DMS153 treated with DMSO at 0.1 percent for 48 hours (cell line): ENCODE measurements around the gene OR2V2.
"Not testable (repeated sequence)": the region's sequence is repeated elsewhere in the genome, so short reads cannot be mapped to it uniquely, and the experiment has no call there.

Experiments used
- DNase-seq: peaks from one replicate; lab custom pipeline; 2025; ENCODE audit not compliant: unreplicated experiment; lab: John Stamatoyannopoulos, UW

OR2V2 gene

DNA sequence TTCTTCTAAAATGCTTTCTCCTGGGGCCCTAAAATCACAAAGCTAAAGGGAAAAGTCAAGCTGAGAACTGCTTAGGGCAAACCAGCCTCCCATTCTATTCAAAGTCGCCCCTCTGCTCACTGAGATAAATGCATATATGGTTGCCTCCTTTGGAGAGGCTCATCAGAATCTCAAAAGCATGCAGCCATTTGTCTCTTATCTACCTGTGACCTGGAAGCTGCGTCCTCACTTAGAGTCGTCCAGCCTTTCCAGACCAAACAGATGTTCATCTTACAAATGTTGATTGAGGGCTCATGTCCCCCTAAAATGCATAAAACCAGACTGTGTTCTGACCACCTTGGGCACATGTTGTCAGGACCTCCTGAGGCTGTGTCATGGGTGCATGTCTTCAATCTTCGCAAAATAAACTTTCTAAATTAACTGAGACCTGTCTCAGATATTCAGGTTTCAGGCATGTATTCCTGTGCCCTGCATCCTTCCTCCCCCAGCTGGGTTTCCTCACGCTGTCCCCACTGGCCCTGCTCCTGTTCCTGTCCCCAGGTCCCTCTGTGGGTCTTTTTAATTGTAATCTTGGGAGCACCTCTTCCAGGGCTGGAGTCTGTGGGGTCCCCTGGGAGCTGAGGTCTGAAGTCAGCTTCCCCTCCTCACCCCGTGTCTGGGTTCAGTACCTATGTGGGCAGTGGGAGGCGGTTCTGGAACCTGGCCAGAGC, at the start of gene OR2V2:
OR2V2 (plus strand) TSS at position 660 of the 710 bp plus-strand sequence. CDS start 7,357 bp downstream, outside the sequence.
- not testable (repeated sequence) for DNase-seq

- not testable (repeated sequence) for DNase-seq
These were observed 49.5 kb upstream of the OR2V2 start for GRCh38 chr5:181097759-181098491.

DNA sequence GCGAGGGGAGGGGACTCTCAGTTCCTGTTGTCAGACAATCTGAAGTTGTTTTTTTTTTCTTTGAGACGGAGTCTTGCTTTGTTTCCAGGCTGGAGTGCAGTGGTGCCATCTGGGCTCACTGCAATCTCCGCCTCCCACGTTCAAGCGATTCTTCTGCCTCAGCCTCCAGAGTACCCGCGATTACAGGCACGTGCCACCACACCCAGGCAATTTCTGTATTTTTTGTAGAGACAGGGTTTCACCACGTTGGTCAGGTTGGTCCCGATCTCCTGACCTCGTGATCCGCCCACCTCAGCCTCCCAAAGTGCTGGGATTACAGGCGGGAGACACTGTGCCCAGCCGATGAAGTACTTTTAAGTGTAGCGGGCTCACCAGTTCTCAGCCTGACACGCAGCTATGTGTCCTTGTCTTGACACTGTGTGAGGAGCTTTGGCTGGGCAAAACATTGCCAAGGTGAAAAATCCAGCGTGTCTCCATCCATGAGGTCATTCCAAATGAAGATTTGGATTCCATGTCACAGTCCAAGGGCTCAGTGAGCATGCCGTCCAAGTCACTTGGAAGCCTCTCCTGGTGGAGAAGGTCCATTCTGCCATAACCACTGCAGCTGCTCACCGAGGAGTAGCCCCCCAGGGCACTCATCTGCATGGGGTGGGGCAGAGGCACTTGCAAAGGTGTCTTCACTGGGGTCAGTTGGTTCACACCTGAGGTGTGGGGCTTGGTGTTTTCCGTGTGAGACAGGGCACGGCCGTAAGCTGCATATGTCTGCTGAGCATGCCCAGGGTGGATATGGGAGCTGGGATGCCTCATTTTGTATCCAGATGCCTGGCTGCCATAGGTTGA, 48.4 kb upstream of the OR2V2 start:
- no peak for DNase-seq

DNA sequence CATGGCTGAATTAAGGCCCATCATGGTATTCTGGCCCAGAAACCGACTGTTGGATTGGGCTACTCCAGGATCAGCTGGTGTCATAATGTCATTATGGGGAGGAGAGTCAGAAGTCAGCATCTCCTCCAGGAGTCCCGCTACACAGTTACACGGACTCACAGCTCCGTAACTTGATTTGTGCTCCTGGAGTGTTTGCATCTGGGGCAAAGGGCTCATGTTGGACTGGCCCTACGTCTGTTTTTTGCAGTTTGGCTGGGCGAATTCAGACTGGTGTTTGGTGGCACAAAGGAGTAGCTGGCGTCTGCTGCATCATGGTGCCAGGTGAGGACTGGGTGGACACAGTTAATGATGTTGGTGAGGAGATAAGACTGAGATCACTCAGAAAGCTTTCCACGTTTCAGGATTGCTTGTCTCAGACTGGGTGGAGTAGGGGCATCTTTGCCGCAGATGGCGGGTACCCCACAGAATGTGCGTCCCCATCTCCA, 47.7 kb upstream of the OR2V2 start:
- no peak for DNase-seq

DNA sequence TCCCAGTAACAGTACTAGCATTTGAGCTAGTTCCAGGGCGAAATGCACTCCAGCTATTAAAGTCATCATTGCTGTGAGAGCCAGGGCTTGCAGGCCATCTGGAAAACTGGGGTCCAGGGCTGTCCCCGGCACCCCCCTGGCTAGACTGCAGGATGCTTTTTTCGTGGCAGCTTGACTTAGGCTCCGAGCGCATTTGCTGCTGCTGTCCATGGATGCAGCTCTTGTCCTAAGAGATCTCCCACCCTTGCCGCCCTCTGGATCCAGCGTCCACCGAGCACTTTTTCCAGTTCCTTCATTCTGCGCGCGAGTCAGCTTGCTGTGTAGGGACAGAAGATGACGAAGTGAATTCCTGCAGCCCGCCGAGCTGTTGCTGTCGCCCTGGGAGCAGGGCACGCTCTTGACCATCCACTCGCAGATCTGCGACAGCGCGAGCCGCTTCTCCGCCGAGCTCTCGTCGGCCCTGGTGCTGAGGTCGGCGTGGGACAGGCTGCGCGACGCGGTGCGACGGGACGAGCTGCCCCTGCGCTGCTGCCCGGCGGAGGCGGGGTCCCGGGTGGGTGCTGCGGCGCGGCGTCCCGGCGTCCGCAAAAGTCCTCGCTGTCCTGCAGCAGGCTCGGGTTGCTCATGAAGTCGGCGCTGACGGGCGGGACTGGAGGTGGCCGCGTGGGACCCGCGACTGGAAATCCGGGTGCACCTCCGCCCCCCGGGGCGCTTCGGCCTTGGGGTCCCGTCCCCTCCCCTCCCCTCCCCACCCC, 47.1 kb upstream of the OR2V2 start:
- DNase-seq: no peak

- not testable (repeated sequence) for DNase-seq
These were observed 46.2 kb upstream of the OR2V2 start for GRCh38 chr5:181101030-181101641.

DNA sequence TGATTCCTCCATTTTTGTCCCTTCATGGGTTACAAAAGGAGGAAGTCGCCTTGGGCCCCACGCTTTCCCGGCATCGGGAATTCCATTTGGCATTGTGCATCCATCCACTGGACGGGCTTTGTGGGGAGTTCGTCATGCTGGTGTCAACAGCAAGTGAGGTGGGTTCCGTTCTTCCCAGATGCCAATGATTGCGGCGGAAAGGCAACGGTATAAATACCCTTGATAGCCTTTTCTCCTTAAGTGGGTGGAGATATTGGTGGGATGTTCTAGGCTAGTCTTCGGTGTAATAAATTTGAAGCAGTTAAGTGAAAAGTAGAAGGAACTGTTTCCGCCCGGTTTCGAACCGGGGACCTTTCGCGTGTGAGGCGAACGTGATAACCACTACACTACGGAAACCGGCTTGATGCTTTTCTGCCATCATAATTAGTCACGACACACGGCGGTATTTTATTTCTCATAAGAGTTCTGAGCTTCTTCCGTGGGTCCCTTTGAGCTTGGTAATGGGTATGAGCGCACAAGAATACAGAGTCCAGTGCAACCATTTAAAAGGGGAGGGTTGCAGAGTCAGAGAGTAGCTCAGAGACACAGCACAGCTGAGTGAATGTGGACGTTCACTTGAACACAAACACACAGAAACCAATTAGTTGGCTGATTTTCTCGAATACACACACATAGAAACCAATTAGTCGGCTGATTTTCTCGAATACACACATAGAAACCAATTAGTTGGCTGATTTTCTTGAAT, 45.3 kb upstream of the OR2V2 start:
- not testable (repeated sequence) for DNase-seq

DNA sequence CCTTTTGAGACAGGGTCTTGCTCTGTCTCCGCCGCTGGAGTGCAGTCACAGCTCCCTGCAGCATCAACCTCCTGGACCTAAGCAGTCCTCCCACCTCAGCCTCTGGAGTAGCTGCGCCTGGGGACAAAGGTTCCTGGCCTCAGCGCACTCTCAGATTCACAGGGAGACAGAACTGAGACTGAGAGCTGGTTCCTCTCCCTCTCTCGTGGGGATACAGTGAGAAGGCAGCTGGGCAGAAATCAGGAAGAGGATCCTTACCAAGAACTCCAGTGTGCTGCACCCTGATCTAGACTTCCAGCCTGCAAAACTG, 43.2 kb upstream of the OR2V2 start:
- DNase-seq: not testable (repeated sequence)

DNA sequence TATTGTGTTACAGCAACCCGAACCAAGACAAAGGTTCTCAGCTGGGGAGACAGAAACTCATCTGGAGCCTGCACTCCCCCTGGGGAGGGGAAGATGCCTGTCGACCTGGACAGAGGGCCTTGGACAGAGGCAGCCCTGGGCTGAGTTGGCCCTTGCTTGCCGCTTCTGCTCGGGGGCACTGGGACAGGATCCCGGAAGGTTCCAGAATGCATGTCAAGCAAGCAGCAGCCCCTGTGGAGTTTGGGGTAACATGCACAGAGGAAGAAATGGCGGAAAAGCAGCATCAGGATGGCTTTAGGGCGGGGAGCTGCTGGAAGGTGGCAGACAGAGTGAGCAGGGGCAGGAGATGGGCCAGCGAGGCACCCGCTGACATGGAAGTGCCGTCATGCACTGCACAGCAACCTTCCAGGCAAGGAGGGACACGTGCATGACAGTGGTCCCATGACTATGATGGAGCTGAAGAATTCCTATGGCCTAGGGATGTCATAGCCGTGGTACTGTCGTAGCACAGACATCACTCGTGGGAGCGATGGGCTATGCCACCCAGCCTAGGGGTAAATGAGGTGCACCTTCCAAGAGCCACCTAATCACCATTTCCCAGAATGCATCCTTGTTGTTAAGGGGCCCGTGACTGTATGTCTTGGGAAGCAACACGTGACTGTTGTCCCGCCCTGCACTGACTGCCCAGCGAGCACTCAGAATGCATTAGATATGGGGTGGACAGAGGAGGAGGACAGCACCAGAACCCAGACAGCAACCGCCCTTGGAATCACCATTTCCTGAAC, 42.6 kb upstream of the OR2V2 start:
- DNase-seq: not testable (repeated sequence)

GRCh38 chr5:181105391-181106025, 41.9 kb upstream of the OR2V2 start:
- no peak for DNase-seq

DNA sequence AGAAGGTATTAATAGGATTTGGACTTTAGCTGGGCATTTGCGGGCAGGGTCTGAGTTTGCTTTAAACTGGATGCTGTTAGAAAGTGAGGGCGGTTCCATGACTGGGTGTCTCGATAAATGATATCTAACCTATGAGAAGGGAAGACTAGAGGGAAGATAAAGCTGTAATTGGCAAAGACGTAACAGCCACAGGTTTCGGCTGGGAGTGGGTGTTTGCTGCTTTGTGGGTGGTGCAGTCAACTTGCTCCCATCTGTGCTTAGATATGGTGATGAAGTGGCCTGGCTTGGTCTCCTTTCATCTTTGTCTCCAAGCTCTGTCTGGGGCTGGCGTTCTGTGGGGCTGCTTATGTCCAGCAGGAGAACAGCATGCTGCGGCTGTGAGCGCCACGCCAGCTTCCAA, 39.7 kb upstream of the OR2V2 start:
- no peak for DNase-seq

GRCh38 chr5:181108578-181109165, 38.7 kb upstream of the OR2V2 start:
- DNase-seq: no peak

GRCh38 chr5:181109489-181110013, 37.8 kb upstream of the OR2V2 start:
- no peak for DNase-seq

- DNase-seq: no peak
These were observed 36.4 kb upstream of the OR2V2 start for GRCh38 chr5:181111010-181111409.

GRCh38 chr5:181112476-181112875, 34.9 kb upstream of the OR2V2 start:
- no peak for DNase-seq

DNA sequence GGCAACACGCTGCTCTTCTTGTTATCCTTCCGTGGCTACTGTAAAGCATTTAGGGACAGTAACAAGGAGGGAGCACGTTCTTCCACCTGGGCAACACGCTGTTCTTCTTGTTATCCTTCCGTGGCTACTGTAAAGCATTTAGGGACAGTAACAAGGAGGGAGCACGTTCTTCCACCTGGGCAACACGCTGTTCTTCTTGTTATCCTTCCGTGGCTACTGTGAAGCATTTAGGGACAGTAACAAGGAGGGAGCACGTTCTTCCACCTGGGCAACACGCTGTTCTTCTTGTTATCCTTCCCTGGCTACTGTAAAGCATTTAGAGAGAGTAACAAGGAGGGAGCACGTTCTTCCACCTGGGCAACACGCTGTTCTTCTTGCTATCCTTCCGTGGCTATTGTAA, 33.8 kb upstream of the OR2V2 start:
- DNase-seq: not testable (repeated sequence)

DNA sequence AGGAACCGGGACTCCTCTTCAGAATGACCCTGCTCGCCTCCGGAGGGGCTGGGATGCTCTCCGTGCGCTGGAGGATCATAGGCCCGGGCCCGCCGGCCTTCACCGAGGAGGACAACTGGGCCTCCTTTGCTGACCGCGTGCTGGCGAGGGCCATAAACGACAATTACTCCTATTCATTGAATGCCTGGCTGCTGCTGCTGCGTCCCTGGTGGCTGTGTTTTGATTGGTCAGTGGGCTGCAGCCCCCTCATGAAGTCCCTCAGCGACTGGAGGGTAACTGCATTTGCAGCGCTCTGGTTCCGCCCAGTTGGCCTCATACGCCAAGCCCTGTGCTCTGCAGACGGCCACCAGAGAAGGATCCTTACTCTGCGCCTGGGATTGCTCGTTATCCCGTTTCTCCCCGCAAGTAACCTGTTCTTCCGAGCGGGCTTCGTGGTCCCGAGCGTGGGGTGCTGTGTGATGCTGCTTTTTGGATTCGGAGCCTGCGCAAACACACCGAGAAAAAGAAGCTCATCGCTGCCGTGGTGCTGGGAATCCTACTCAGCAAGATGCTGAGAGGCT, 33.0 kb upstream of the OR2V2 start:
- no peak for DNase-seq
